Dermis microvascular lymphatic vessel endothelial cell (primary cell): Measurements from ENCODE around the gene MACROD1. TPM values are rescaled to one million over a fixed set of nuclear protein-coding genes. Genes with fewer than 3 reads are reported as not detected.

Source experiments
- DNase-seq, 2 donors: peaks; one replicate each; pipeline versions ENCODE4 v3.0.0 to v3.0.0-alpha.2; 2010; ENCODE audit warnings: low read depth in 2 of 2
- total RNA-seq: library from RNA; depleted of rRNA; stranded (reverse); fragments of >200 nt; gene quantifications from 2 replicates; pipeline ENCODE4 v1.2.1, GENCODE V29; 2014

The MACROD1 gene
- total RNA-seq, 1 donor from 2014 or later: 23.1 TPM

DNA sequence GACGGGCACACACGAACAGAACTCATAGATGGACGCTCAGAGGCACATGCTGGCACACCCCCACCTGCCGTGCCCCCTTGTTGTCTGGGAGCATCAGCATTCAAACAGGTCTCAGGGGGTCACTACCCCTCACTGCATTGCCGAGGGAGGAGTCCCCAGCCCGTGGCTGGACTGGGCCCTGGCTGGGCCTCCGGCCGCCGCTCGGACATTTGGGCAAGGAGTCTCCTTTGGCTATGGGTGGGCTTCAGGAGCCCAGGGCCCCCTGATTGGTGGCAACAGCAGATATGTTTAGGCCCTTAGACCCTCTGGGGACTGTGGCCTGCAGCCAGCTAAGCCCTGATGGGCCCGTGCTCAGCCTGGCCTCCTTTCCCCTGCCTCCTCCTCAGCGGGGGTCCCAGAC, 88.3 kb downstream of the MACROD1 start:
- DNase-seq: no peak

DNA sequence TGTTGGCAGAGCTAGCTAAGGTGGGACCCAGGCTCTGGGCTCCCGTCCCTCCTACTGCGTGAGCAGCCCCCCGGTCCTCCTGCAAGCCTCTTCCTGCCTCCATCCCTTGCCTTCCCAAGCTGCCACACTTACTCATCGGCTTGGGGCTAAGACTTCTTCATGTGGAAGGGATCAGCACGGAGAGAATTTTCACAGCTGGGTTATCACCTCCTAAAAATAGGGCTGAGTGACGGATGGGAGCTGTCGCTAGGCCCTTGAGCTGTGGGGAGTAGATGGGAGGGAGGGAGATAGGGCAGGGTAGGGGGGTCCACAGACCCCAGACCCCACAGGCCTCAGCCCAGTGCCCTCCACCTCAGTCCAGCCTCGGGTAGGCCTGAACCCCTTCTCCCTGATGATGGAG, 89.2 kb downstream of the MACROD1 start:
- DNase-seq: no peak

DNA sequence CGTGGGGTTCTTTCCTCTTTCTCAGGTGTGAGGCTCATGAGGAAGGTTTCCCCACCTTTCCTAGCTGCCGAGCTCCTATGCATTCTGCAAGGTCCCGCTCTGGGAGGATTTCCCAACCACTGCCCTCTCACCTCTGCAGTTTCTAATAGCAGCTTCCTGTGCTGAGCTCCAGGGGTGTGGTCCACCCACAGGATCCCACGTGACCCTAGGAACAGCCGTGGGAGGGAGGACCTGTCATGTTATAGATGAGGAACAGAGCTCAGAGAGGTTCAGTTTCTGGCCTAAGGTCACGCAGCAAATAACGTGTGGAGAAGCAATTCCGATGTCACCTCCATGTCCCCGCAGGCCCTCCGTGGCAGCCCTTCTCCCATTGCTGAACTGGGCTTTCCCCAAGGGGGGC, 91.7 kb downstream of the MACROD1 start:
- no peak for DNase-seq

DNA sequence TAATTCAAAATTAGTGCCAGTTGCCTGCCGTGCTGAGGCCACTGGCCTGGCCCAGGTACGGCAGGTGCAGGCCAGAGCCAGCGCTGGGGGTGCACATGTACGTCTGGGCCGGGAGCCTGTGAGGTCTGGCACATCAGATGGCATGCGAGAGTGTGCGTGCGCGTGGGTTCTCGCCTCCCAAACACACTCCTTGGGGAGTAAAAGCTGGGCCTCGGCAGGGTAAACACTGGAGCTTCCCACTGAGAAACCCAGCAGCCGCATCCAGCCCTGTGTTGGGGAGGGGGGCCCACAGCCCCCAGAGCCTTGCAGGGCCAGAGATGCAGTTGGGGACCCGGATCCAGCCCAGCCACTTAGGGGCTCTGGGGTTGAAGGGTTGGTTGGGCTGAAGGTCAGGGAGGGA, 92.4 kb downstream of the MACROD1 start:
- DNase-seq: no peak

DNA sequence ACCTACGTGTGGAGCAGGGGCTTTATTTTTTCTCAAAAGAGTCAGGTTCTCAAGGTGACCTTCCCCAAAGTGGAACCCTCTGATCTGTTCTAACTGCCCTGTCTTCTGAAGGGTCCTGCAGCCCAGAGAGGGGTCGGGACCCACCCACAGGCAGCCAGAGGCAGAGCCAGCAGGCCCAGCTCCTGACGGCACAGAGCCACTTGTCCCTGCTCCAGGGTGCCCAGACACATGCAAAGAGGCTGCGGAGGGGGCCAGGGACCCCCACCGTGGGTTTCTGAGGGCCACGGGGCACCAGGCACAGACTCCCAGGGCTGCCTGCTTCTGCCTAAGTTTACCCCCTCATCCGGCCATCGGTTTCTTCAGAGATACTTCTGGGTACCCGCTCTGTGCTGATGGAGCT, 93.0 kb downstream of the MACROD1 start:
- no peak for DNase-seq

GRCh38 chr11:64072403-64072802, 93.5 kb downstream of the MACROD1 start:
- no peak for DNase-seq

- DNase-seq: no peak
These were observed 94.1 kb downstream of the MACROD1 start for GRCh38 chr11:64071849-64072248.

- no peak for DNase-seq
These were observed 95.6 kb downstream of the MACROD1 start for GRCh38 chr11:64070314-64070681.

- DNase-seq: no peak
These were observed 96.3 kb downstream of the MACROD1 start for GRCh38 chr11:64069401-64070313.

DNA sequence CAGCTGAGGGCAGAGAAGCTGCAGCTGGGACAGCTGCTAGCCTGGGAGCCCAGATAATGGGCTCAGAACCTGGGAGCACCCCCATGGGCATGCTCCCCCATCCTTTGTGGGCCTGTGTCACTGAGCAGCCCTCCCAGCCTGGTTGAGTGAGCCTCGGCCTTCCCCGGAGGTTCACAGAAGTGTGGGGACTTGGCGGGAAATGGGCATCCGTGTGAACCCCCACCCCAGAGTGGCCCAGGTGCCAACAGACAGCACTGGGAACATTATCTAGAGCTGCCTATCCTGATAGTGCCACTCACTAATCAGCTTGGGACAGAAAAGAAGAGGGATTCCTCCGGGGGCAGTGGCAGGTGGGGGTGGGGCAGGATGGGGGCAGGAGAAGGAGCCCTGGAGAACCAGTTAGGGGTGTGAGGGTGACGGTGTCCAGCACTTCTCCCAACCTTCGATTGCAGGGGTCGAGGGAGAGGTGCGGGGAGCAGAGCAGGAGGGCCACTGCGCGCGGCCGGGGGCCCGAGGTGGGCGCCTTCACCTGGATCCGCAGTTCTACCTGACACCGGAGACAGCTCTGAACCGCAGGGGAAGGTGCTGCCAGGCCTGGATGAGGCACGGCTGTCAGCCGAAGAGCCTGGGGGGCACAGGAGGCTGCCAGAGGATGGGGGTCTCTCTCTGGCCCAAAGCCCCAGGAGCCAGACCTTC, 97.1 kb downstream of the MACROD1 start:
- DNase-seq: no peak

DNA sequence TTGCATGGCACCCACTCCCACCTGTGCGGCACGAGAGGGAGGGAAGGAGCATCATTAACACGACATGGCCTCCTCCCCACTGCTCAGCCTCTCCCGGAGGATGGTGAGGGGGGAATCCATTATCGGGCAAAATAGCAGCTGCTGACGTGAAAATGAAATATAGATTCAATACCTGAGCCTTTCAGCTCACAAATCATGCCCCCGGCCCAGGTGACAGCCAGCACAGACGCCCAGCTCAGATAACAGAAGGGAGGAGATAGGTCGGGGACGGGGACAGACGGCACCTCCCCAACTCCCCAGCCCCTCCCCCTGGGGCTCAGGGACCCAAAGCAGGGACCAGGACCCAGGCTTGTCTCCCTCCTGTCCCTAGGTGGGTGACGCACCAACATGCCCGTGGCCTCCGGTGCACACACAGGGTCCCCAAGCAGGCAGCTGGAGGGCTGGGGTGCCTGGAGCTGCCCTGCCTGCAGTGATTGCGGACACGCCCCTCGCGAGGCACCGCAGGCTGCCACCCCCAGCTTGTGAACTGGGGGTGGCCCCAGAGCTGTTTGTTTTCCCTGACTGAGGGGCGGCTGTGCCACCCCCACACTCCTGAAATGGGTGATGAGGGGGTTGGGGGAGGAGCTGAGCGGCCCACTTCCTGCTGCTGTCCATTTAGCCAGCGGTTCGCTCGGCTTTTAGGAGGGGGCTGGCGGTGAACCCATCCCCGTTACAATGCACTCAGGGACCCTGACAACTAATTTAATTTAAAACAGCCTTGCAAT, 98.5 kb downstream of the MACROD1 start:
- no peak for DNase-seq

DNA sequence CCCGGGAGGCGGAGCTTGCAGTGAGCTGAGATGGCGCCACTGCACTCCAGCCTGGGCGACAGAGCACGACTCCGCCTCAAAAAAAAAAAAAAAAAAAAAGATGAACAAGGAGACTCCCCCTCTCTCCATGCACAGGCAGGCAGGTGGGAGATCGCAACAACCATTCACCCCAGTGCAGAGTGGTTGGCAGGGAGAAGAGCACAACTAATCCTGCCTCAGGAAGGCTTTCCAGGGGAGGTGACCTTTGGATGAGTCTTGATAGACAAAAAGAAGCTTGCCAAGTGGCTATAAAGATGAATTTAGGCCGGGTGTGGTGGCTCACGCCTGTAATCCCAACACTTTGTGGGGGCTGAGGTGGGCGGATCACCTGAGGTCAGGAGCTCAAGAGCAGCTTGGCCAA, 100.2 kb downstream of the MACROD1 start:
- DNase-seq: no peak

GRCh38 chr11:64065141-64065465, 100.8 kb downstream of the MACROD1 start:
- no peak for DNase-seq

DNA sequence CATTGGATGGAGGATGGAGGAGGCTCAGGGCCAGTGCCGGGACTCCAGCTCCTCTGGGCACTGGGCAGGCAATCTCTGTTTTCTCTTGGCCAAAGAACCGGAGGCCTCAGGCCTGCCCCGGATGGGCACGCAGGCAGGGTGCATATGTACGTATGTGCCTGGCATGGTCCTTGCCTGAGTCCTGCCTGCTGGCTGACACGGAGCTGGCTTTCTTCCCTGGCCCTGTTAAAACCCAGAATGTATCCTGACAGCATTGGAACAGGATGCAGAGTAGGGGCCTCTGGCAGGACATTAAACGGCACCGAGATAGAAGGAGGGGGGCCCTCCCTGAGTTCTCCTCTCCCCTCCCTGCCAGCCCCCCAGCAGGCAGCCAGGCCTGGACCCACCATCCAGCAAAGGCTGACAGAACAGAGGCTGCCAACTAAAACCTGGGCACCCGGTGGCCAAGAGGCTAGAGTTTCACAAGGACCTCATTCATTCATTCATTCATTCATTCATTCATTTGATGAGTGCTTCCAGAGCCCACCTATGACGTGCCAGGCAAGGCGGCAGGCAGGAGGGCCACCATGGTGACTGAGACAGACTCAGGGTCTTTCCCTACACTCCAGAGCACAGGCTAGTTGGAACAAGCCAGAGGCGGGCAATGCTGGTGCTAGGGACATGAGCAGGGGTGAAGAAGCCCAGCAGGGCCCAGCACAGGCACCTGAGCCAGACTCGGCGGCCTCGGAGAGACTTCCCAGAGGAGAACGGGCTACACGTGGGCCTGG, 101.4 kb downstream of the MACROD1 start:
- DNase-seq: no peak

- DNase-seq: no peak
These were observed 102.1 kb downstream of the MACROD1 start for GRCh38 chr11:64063777-64064176.

- no peak for DNase-seq
These were observed 103.5 kb downstream of the MACROD1 start for GRCh38 chr11:64062185-64063039.

DNA sequence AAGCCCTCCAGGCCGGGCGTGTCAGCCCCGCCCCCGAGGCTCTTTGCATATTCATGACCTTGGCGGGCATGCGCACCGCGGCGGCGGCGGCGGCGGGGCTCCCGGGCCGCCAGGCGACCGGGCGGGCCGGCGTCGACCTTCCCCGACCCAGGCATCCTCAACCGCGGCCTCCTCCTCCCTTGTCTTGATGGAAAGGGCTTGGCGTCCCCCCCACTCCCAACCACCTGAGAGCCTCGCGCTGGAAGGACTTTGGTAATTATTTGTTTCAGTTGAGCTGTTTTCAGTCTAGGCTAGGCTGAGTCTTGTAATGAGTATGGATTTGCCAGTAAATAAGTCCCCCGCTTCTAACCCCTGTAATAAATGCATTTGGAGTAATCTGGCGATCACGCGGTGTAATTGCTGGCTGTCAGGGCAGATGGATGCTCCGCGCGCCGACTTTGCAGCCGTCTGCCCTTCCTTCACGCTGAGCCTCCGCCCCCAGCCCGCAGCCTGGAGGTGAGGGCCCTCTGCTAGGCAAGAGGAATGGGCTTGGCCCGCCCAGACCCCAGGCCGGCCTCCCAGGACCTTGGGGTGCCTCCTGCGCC, 105.0 kb downstream of the MACROD1 start:
- peak in 1 of 2 donors; percentile 44 for DNase-seq

DNA sequence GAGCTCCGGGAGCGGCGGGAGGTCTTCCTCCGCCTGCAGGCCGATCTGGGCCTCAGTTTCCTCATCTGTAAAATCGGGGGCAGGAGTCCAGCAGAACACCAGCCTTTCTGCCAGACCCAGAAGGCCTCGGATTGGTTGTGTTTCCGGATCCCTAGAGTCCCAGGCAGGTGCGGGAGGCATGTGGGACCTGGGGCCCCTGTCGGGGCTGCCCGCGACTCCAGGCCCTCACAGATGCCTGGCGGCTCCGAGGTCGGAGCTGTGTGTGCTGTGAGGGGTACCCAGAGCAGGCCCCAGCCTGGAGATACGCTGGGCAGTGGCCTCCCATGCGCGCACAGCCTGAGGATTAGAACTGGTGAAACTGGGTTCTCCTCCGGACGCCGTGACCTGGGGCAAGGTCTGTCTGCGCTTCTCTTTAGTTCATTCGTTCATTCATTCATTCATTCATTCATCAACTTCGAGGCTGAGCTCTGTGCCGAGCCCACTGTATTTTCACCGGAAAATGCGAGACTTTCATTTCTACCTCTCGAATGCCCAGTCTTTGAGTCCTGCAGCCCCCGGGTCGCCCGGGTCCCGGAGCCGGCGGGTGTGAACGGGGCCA, 105.6 kb downstream of the MACROD1 start:
- no peak for DNase-seq

DNA sequence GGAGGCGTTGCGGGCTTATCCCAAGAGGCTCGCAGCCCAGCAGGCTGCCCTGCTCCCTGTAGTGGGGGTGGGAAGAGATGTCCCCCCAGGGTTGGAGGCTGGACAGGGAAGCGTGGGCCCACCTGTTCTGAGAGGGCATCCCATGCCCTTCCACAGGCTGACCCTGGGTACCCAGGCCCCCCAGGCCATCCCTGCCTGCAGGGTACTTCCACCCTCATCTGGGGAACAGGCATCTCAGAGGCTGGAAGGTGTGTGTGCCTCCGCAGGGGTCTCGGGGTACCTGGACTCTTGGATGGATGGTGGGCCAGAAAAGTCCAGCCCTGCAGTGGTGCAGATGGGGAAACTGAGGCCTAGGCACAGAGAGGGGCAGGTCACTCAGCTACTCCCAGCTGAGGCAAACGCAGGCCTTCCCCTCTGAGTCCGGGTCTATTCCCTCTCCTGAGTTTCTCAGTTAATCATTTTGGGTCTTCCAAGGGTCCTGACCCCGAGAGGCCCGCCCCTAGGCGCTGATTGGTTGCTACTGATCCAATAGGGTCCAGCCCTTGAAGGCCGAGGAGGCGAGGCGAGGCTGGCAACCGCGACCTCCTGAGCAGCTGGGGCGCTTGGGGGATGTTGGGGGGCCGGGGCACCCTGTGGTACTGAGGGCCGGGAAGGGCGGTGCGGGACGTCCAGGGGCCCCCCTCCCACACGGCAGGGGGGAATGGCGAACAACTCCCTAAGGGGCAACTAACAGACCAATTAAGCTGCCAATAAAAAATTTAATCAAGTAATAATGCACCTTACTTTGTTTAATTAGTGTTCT, 106.4 kb downstream of the MACROD1 start:
- DNase-seq: no peak
